Measurements from ENCODE around the gene JAZF1.

DNA sequence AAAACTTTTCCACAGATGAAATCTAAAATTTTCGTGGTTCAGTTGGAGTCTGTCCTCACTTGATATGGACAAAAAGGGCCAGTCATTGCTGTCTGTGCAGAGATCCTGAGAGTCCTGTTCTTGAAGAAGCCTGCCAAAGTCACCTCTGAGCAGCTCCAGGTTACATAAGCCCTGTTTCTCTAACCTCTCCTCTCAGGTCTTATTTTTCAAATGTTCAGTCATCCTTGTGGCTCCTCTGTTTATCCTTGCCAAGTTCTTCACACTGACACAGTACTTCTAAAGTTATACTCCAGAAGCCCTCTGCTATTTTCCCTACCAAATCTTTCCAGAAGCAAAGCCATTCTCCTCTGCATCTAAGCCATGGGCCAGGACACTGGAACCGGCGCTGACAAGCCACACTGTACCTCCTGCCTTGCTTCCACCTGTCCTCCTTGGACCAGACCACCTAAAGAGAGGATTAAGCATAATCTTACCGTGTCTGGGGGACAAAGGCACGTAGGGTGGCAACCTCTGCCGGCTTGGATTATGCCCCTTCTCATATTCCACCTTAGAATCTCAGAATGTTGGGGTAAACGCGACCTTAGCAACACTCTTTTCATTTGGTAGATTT, 161.6 kb downstream of the JAZF1 start:
- TF ChIP-seq, protein P1, sequence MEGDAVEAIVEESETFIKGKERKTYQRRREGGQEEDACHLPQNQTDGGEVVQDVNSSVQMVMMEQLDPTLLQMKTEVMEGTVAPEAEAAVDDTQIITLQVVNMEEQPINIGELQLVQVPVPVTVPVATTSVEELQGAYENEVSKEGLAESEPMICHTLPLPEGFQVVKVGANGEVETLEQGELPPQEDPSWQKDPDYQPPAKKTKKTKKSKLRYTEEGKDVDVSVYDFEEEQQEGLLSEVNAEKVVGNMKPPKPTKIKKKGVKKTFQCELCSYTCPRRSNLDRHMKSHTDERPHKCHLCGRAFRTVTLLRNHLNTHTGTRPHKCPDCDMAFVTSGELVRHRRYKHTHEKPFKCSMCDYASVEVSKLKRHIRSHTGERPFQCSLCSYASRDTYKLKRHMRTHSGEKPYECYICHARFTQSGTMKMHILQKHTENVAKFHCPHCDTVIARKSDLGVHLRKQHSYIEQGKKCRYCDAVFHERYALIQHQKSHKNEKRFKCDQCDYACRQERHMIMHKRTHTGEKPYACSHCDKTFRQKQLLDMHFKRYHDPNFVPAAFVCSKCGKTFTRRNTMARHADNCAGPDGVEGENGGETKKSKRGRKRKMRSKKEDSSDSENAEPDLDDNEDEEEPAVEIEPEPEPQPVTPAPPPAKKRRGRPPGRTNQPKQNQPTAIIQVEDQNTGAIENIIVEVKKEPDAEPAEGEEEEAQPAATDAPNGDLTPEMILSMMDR (IDR thresholded peaks at IDR 0.05), result no peak
- TF ChIP-seq POLR2A (IDR thresholded peaks at IDR 0.05), result no peak

Data from testis (tissue), 2 donors.